ENCODE data around the gene RPLP2.

Gene RPLP2

DNA sequence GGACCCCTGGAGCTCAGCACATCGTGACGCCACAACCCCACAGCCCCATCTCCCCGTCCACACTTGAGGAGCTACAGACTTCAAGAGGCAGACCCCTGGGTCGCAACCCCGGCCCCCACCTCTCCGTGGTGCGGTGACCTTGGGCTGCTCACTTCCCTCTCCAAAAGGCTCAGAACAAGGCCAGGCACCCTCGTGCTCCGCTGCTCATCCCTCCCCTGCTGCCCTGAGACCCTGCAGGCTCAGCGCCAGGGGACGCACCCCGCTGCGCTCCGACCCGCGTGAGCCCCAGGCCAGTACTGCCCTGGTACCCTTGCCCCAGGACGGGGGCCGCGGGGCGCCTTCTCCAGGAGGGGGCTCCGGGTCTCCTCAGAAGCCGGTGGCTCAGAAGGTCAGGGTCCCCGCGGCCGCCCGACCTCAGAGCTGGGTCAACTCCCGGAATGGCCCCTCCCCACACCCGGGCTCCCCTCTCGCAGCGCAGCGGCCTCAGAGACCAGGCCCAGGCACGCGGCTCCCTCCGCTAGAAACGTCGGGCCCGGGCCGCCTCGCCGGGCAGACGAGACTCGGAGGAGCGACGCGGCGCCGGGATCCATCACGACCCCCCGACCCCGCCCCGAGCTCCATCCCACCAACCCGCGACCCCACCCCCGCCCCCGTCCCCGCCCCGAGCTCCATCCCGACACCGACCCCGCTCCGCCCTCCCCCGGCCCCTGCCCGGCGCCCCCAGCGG, 33.0 kb upstream of the RPLP2 start:
- Histone ChIP-seq H3K27ac (ENCODE audit: low read depth, low read length) (peak overlapping the region; percentile 79), H2BK15ac (replicated peaks; ENCODE audit: low read depth) (no peak overlapping the region), H3K27me3 (ENCODE audit: insufficient read depth, low read length, poor library complexity) (no peaks in the 10 kb centered on the region), H3K4me3 (ENCODE audit: low read length) (peak overlapping the region; percentile 71), H3K9ac (ENCODE audit: low read length) (peak overlapping the region; percentile 91), H3K18ac (ENCODE audit: low read length) (peak overlapping the region; percentile 91), H3K56ac (ENCODE audit: low read length) (peak overlapping the region; percentile 96), H3K4me2 (ENCODE audit: low read length) (peak overlapping the region; percentile 74), H2AK5ac (ENCODE audit: low read length) (no peak overlapping the region), H2BK5ac (ENCODE audit: low read length) (no peak overlapping the region), H4K5ac (ENCODE audit: low read length) (no peak overlapping the region), H3K4ac (ENCODE audit: low read depth, low read length) (peak overlapping the region; percentile 26), H2BK120ac (ENCODE audit: low read depth, low read length) (no peak overlapping the region), H3K79me1 (ENCODE audit: low read length) (peaks cover 13% of the 10 kb centered on the region), H3K4me1 (ENCODE audit: control insufficient read depth, low read depth, low read length) (no peaks in the 10 kb centered on the region), H3K23ac (ENCODE audit: low read length) (no peak overlapping the region), H4K8ac (ENCODE audit: low read depth, low read length) (peak overlapping the region; percentile 30), H3K36me3 (ENCODE audit: control insufficient read depth, insufficient read depth, low read length) (no peaks in the 10 kb centered on the region), H3K79me2 (ENCODE audit: control insufficient read depth, insufficient read depth, low read length) (peaks cover 22% of the 10 kb centered on the region)
- peak; percentile 66 for DNase-seq
- no CpG with 5 or more reads among the region's 65 CpGs for WGBS (ENCODE audit: extremely low coverage, insufficient coverage, low lambda C conversion rate)

DNA sequence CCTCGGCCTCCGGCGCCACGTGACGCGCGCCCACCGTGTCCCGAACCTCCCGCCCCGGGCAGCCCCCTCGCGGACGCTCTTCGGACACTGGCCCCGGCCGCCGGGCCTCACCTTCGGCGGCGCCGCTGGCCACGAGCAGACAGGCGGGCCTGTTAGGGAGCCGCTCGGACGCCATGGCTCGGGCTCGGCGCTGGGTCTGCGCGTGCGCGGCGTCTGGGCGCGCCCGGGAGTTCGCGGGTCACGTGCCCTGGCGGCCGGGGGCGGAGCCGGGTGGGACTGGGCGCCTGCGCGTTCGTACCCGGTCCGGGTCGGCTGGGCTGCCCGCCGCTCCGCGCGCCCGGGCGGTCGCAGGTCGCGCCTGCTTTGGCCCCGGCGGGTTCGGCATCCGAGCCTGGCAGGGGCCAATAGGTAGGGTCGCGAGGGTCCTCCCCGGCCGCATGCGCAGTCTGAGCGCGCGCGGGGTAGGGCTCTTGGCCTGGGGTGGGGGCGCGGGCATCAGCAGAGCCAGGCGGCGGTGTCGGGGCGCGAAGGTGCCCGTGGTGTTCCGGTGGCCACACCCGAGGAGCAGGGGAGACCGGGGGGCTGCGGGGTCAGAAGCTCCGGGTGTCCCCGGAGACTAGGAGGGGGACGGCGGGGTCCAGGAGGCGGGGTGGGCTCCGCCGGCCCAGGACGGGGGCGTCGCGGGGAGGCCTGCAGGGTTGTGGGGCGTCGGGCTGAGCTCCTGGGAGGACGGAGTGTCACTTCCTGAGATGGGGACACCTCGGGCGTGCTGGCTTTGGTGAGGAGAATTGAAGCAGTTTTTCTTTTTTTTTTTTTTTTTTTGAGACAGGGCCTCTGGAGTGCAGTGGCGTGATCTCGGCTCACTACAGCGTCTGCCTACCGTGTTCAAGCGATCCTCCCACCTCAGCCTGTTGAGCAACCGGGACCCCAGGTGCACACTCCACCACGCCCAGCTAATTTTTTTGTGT, 32.2 kb upstream of the RPLP2 start, which contains the start of gene GATD1:
GATD1 (minus strand) TSS at position 200 of the 968 bp plus-strand sequence; CDS start at position 175, 25 bp downstream.
- Histone ChIP-seq H3K23ac (ENCODE audit: low read length) (peak within 1 kb of the TSS; percentile 45), H2AK5ac (ENCODE audit: low read length) (no peak within 1 kb of the TSS), H3K79me2 (ENCODE audit: control insufficient read depth, insufficient read depth, low read length) (peaks cover 22% of the 10 kb centered on the region), H3K27me3 (ENCODE audit: insufficient read depth, low read length, poor library complexity) (no peaks in the 10 kb centered on the region), H3K4me3 (ENCODE audit: low read length) (peak within 1 kb of the TSS; percentile 79), H2BK5ac (ENCODE audit: low read length) (peak within 1 kb of the TSS; percentile 45), H3K4me1 (ENCODE audit: control insufficient read depth, low read depth, low read length) (no peaks in the 10 kb centered on the region), H3K4ac (ENCODE audit: low read depth, low read length) (peak within 1 kb of the TSS; percentile 74), H3K79me1 (ENCODE audit: low read length) (peaks cover 13% of the 10 kb centered on the region), H3K4me2 (ENCODE audit: low read length) (peak within 1 kb of the TSS; percentile 74), H2BK15ac (replicated peaks; ENCODE audit: low read depth) (no peak within 1 kb of the TSS), H2BK120ac (ENCODE audit: low read depth, low read length) (no peak within 1 kb of the TSS), H4K5ac (ENCODE audit: low read length) (no peak within 1 kb of the TSS), H3K18ac (ENCODE audit: low read length) (peak within 1 kb of the TSS; percentile 91), H4K8ac (ENCODE audit: low read depth, low read length) (peak within 1 kb of the TSS; percentile 30), H3K36me3 (ENCODE audit: control insufficient read depth, insufficient read depth, low read length) (no peaks in the 10 kb centered on the region), H3K27ac (ENCODE audit: low read depth, low read length) (peak within 1 kb of the TSS; percentile 79), H3K9ac (ENCODE audit: low read length) (peak within 1 kb of the TSS; percentile 97), H3K56ac (ENCODE audit: low read length) (peak within 1 kb of the TSS; percentile 99)
- no CpG with 5 or more reads among the region's 110 CpGs for WGBS (ENCODE audit: extremely low coverage, insufficient coverage, low lambda C conversion rate)
- DNase-seq: peak; percentile 92

GRCh38 chr11:778976-779954, 30.5 kb upstream of the RPLP2 start:
- Histone ChIP-seq H3K4ac (ENCODE audit: low read depth, low read length) (no peak overlapping the region), H3K27ac (ENCODE audit: low read depth, low read length) (no peak overlapping the region), H3K27me3 (ENCODE audit: insufficient read depth, low read length, poor library complexity) (no peaks in the 10 kb centered on the region), H3K79me2 (ENCODE audit: control insufficient read depth, insufficient read depth, low read length) (peaks cover 17% of the 10 kb centered on the region), H2BK120ac (ENCODE audit: low read depth, low read length) (no peak overlapping the region), H4K5ac (ENCODE audit: low read length) (no peak overlapping the region), H2AK5ac (ENCODE audit: low read length) (no peak overlapping the region), H3K18ac (ENCODE audit: low read length) (no peak overlapping the region), H3K9ac (ENCODE audit: low read length) (no peak overlapping the region), H4K8ac (ENCODE audit: low read depth, low read length) (no peak overlapping the region), H2BK5ac (ENCODE audit: low read length) (no peak overlapping the region), H3K23ac (ENCODE audit: low read length) (no peak overlapping the region), H3K56ac (ENCODE audit: low read length) (peak overlapping the region; percentile 30), H3K4me2 (ENCODE audit: low read length) (no peak overlapping the region), H3K4me1 (ENCODE audit: control insufficient read depth, low read depth, low read length) (no peaks in the 10 kb centered on the region), H2BK15ac (replicated peaks; ENCODE audit: low read depth) (no peak overlapping the region), H3K79me1 (ENCODE audit: low read length) (peaks cover 6% of the 10 kb centered on the region), H3K4me3 (ENCODE audit: low read length) (no peak overlapping the region), H3K36me3 (ENCODE audit: control insufficient read depth, insufficient read depth, low read length) (no peaks in the 10 kb centered on the region)
- no peak for DNase-seq
- no CpG with 5 or more reads among the region's 23 CpGs for WGBS (ENCODE audit: extremely low coverage, insufficient coverage, low lambda C conversion rate)

DNA sequence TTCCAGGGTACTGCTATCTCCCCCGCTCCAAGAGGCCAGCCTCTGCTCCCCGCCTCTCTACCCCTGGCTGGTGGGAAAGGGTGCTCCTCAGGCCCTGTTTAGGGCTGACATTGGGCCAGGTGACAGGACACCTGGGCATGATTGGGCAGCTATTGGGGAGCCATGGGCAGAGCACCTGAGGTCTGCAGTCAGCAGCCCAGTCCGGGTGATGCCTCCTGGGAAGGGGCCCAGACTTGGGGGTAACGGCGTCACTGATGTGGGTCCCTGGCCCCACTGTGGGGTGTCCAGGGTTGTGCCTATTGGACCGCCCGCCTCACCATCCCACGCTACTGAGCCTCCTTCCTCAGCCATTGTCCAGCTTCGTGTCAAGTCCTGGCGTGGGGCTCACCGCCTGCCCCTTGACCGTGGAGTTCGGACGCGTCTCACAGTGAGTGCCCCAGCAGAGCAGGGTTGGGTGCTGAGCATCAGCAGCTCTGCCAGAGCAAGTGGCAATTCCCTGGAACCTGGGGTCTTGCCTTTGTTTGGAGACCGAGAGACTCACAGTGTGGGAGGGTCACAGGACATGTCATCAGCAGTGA, 29.7 kb upstream of the RPLP2 start:
- peaks cover 14% of the 10 kb centered on the region for H3K79me2 ChIP-seq (ENCODE audit: control insufficient read depth, insufficient read depth, low read length)
- H3K18ac ChIP-seq (ENCODE audit: low read length): no peak overlapping the region
- H3K27me3 ChIP-seq (ENCODE audit: insufficient read depth, low read length, poor library complexity): no peaks in the 10 kb centered on the region
- H3K36me3 ChIP-seq (ENCODE audit: control insufficient read depth, insufficient read depth, low read length): no peaks in the 10 kb centered on the region
- H4K8ac ChIP-seq (ENCODE audit: low read depth, low read length): no peak overlapping the region
- no peak overlapping the region for H3K23ac ChIP-seq (ENCODE audit: low read length)
- peaks cover 6% of the 10 kb centered on the region for H3K79me1 ChIP-seq (ENCODE audit: low read length)
- no peak overlapping the region for H3K4me3 ChIP-seq (ENCODE audit: low read length)
- no peak overlapping the region for H3K9ac ChIP-seq (ENCODE audit: low read length)
- no peak overlapping the region for H2BK15ac ChIP-seq (replicated peaks; ENCODE audit: low read depth)
- no peak overlapping the region for H3K27ac ChIP-seq (ENCODE audit: low read depth, low read length)
- H3K4ac ChIP-seq (ENCODE audit: low read depth, low read length): no peak overlapping the region
- H4K5ac ChIP-seq (ENCODE audit: low read length): no peak overlapping the region
- no peak overlapping the region for H3K56ac ChIP-seq (ENCODE audit: low read length)
- WGBS (ENCODE audit: extremely low coverage, insufficient coverage, low lambda C conversion rate): no CpG with 5 or more reads among the region's 16 CpGs
- no peak overlapping the region for H2BK5ac ChIP-seq (ENCODE audit: low read length)
- H3K4me1 ChIP-seq (ENCODE audit: control insufficient read depth, low read depth, low read length): no peaks in the 10 kb centered on the region
- H2AK5ac ChIP-seq (ENCODE audit: low read length): no peak overlapping the region
- DNase-seq: no peak
- no peak overlapping the region for H2BK120ac ChIP-seq (ENCODE audit: low read depth, low read length)
- H3K4me2 ChIP-seq (ENCODE audit: low read length): no peak overlapping the region

All from mesendoderm (in vitro differentiated cells).